GM18951 (cell line): ENCODE results near the gene SLC35D3.
"Not testable (repeated sequence)": the region's sequence is repeated elsewhere in the genome, so short reads cannot be mapped to it uniquely, and the experiment has no call there.

ENCODE experiments used
- POLR2A ChIP-seq: IDR thresholded peaks from 4 replicates; pipeline ENCODE4 v1.6.1; 2011; ENCODE audit warnings: mild to moderate bottlenecking; ENCODE audit not compliant: insufficient read length, insufficient read depth; ENCODE audit errors: extremely low read depth
- in situ Hi-C: fragments of 300-500 bp; cut with MboI; formaldehyde crosslinking; loops from one replicate; pipeline ENCODE4 v1.12.0; 2022; ENCODE audit warnings: low sequenced_read_pairs, mixed read lengths, inconsistent platforms; ENCODE audit not compliant: unreplicated experiment

The SLC35D3 gene

GRCh38 chr6:136901212-136901784, 20.8 kb upstream of the SLC35D3 start:
- TF ChIP-seq POLR2A, result no peak
- in situ Hi-C loops, result no loop called here

- in situ Hi-C loops, result not testable (repeated sequence)
These were observed 17.6 kb upstream of the SLC35D3 start for GRCh38 chr6:136904477-136904876.

- in situ Hi-C loops, result no loop called here
- TF ChIP-seq POLR2A, result no peak
These were observed 7.2 kb upstream of the SLC35D3 start for GRCh38 chr6:136914947-136915346.

GRCh38 chr6:136918706-136919105, 3.4 kb upstream of the SLC35D3 start:
- no peak for TF ChIP-seq POLR2A
- in situ Hi-C loops, result no loop called here

- TF ChIP-seq POLR2A, result no peak
- in situ Hi-C loops, result no loop called here
These were observed 1.9 kb upstream of the SLC35D3 start for GRCh38 chr6:136920216-136920615.

- no peak for TF ChIP-seq POLR2A
- in situ Hi-C loops, result no loop called here
These were observed 1.3 kb upstream of the SLC35D3 start for GRCh38 chr6:136920671-136921380.

GRCh38 chr6:136921381-136921935, 643 bp upstream of the SLC35D3 start:
- in situ Hi-C loops, result no loop called here

GRCh38 chr6:136922685-136923006, 545 bp downstream of the SLC35D3 start:
- in situ Hi-C loops, result no loop called here
- TF ChIP-seq POLR2A, result no peak

More at GRCh38 chr6:136921381-136921935, 643 bp upstream of the SLC35D3 start:
- no peak for TF ChIP-seq POLR2A

- in situ Hi-C loops, result no loop called here
- no peak for TF ChIP-seq POLR2A
These were observed 1.2 kb downstream of the SLC35D3 start for GRCh38 chr6:136923116-136923953.

- in situ Hi-C loops, result no loop called here
These were observed 2.0 kb downstream of the SLC35D3 start for GRCh38 chr6:136923954-136924673.

GRCh38 chr6:136926383-136926782, 4.3 kb downstream of the SLC35D3 start:
- TF ChIP-seq POLR2A, result no peak
- in situ Hi-C loops, result no loop called here

More at GRCh38 chr6:136923954-136924673, 2.0 kb downstream of the SLC35D3 start:
- no peak for TF ChIP-seq POLR2A

GRCh38 chr6:136927292-136927691, 5.2 kb downstream of the SLC35D3 start:
- in situ Hi-C loops, result no loop called here
- TF ChIP-seq POLR2A, result no peak

GRCh38 chr6:136930528-136930927, 8.4 kb downstream of the SLC35D3 start:
- in situ Hi-C loops, result no loop called here
- TF ChIP-seq POLR2A, result no peak
